ENCODE results near the gene RET.
"Not testable (repeated sequence)": the region's sequence is repeated elsewhere in the genome, so short reads cannot be mapped to it uniquely, and the experiment has no call there.

Gene RET

DNA sequence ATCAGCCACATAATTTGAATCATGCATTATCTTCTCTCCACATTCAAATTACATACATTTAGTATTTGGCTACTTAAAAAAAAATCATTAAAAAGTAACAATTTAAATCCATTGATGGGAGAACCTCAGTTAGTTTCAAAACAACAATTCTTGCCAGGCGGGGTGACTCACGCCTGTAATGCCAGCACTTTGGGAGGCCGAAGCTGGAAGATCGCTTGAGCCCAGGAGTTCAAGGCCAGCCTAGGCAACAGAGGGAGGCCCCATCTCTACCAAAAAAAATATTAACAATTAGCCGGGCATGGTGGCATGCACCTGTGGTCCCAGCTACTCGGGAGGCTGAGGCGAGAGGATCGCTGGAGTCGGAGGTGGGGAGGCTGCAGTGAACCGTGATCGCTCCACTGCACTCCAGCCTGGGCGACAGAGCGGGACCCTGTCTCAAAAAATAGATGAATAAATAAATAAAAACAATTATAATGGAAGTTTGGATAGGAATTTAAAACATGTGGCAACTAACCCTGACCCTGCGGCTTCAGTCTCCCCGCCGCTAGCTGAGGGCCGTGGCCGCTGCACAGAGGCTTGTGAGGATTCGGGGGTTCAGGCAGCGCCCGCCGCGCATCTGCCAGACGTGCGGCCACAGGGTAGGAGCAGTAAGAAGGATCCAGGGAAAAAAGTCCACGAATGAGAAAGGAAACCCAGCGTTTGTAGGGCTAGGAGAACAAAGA, 60.3 kb downstream of the RET start:
- DNase-seq (ENCODE audit: low spot score), result no peak

DNA sequence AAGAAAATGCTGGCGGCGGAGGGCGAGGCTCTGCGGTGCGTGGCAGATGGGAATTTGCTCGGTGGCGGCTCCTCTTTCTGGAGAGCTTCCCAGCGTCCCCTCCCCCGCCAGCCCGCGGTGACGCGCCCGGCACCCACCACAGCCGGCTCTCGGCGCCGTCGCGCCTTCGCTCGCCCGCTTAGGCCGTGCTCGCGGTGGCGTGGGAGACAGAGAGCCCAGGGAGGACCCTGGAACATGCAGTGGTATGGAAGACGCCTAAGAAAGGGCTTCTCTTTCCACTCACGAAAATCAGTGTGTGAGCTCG, 60.8 kb downstream of the RET start:
- DNase-seq (ENCODE audit: low spot score), result peak; percentile 81

DNA sequence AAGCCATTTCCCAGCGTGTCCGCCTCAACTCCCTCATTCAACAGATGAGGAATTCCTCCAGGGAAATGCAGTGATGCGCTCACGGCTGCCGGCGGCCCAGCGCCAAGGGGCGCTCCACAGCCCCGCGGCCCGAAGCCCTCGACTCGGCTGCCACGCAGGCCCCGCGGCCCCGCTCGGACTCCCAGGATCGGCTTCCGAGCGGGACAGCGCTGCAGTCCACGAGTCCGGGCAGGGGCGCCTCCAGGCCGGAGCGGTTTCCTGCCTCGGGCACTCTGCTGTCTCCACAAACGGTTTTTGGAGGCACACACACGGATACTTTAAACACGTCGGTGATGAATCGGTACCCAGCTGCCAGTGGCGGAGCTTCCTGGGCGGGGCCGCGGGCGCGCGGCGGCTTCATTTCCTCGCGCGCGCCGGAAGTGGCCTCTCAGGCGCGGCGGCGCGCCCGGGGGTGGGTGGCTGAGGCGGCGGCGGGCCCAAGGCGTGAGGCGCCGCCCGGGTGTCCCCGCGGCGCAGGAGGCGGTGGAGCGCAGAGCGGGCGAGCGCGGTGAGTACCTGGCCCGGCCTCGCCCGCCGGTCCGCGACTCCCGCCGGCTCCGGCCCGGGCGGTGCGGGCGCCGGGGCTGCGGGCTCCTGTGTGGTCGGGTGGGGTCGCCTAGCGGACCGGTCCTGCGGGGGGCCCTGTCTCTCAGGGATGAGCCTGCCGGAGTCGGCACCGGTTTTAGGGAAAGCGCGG, 61.3 kb downstream of the RET start, which contains the start of gene CSGALNACT2:
CSGALNACT2 (plus strand) TSS at position 425 of the 736 bp plus-strand sequence. CDS start 16,705 bp downstream, outside the sequence.
- peak; percentile 90 for DNase-seq (ENCODE audit: low spot score)

DNA sequence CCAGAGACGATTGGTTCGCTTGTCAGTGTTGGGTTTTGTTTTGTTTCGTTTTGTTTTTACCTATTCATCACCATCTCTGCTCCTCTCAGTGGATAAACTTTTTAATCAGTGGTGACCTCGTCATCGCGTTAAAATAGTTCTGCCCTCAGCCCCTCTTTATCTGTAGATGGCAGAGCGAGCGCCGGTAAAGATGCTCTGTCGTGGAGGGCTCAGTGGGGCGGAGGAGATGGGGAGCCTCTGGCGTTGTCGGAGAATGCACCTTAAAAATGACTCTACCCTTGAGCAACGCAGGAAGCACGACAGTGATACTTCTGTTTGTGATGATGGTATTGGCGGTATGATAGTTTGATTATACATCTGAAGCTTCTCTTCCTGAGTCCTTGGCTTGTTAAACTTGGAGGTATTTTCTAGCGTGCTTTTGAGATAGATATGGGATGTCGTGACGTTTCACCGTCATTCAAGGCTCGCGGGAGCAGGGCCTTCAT, 61.9 kb downstream of the RET start:
- no peak for DNase-seq (ENCODE audit: low spot score)

DNA sequence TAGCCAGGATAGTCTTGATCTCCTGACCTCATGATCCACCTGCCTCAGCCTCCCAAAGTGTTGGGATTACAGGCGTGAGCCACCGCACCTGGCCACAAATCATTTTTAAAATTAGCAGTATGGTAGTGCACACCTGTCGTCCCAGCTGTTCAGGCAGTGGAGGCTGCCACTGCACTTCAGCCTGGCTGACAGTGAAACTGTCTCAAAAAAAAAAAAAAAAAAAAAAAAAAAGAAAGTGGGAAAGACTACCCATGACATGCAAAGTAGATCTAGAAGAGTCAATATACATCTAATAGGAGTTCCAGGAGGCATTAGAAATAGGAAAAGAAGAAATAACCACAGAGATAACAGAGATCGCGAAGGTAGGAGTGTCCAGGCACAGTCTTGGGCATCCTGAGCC, 64.6 kb downstream of the RET start:
- no peak for DNase-seq (ENCODE audit: low spot score)

DNA sequence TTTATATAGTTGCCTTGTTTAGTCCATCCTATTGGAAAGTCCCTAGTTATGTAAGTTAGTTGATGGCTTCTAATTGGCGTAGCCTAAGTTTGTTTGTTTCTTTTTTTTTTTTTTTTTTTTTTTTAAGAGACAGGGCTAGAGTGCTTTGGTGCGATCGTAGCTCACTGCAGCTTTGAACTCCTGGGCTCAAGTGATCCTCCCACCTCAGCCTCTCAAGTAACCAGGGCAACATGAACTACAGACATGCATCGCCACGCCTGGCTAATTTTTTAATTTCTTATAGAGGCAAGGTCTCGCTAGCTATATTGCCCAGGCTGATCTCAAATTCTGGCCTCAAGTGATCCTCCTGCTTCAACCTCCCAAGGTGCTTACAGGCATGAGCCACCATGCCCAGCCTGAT, 68.4 kb downstream of the RET start:
- no peak for DNase-seq (ENCODE audit: low spot score)

DNA sequence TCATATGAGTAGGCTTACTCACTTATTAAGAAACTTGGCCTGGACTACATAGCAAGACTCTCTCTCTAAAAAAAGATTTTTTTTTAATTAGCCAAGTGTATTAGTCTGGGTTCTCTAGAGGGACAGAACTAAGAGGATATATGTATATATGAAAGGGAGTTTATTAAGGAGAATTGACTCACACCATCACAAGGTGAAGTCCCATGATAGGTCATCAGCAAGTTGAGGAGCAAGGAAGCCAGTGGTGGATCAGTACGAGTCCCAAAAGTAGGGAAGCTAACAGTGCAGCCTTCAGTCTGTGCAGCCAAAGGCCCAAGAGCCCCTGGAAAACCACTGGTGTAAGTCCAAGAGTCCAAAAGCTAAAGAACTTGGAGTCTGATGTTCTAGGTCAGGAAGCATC, 69.1 kb downstream of the RET start:
- not testable (repeated sequence) for DNase-seq (ENCODE audit: low spot score)

DNA sequence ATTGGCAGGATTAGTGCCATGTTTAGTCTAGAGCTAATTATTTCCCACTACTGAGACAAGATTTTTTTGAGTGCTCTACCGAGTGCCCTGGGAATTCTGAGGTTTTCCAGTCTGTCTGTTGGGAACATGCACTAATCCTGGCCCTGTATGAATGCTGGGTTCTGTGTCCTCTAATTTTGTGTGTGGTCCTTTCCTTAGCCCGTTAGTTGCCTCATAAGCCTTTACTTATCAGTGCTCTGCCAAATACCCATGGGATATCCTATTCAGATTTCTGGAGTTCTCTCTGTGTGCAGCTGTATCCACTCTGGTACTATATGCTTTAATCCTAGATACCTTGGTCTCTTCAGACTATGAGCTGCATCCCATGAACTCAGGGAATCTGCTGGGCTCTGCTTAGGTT, 74.5 kb downstream of the RET start:
- no peak for DNase-seq (ENCODE audit: low spot score)

DNA sequence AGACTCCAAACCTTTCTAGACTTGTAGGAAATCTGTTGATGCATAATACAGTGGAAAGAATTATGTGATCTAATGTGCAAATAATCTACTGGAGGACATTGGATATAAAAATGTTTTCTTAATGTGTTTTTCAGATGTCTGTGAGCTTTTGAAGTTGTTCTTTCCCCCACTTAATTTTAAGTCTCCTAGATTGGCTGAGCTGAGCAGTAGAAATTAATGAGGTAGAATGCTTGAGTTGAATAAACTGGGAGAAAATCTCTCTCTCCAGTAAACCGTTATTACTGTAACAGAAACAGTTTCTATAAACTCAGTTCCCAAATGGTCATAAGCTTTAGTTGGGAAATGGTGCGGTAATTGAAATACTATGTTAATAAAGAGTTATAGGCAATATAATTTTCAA, 77.0 kb downstream of the RET start:
- DNase-seq (ENCODE audit: low spot score), result no peak

DNA sequence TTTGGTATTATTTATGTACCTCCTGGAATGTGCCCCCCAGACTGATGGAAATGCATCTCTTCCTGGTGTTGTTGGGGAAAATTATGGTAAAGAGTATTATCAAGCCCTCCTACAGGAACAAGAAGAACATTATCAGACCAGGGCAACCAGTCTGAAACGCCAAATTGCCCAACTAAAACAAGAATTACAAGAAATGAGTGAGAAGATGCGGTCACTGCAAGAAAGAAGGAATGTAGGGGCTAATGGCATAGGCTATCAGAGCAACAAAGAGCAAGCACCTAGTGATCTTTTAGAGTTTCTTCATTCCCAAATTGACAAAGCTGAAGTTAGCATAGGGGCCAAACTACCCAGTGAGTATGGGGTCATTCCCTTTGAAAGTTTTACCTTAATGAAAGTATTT, 78.4 kb downstream of the RET start:
- DNase-seq (ENCODE audit: low spot score), result no peak

DNA sequence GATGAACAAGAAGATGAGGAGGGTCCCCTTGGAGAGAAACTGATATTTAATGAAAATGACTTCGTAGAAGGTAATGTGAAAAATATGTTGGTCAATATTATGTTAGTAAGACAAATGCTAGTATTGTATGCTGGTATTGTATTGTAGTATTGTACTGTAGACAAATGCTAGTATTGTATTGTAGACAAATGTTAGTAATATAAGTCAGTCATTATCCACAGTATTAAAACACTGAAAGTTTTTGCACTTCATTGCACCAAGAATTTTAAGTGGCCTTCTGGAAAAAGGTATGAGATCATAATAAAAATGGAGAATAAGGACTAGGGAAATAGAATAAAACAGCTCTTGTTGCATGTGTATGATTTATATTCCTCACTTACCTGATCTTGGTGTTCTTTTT, 78.9 kb downstream of the RET start:
- DNase-seq (ENCODE audit: low spot score), result no peak

DNA sequence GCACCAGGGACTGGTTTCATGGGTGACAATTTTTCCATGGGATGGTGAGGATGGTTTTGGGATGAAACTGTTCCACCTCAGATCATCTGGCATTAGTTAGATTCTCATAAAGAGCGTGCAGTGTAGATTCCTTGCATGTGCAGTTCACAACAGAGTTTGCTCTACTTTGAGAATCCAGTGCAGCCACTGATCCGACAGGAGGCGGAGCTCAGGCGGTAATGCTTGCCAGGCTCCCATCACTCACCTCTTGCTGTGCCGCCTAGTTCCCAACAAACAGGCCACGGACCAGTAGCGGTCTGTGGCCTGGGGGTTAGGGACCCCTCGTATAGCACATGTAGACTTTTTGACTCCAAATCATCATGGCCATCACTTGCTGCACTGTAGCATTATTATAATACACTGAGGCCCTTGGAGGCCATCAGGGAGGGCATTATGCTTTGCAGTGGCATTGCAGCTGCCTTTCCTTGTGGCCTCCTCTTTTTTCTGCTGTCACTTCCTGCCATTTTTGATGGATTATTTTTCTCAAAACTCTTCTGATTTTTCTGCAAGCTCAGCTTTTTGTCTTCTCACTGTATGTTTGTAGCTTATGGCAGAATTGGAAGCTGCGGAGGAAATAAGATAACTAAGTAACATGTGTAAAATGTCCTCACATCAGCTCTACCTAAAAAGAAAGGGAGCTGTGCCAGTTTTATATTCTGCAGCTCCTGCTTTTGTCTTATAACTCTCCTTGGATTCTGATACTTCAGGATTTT, 79.9 kb downstream of the RET start:
- DNase-seq (ENCODE audit: low spot score), result no peak

DNA sequence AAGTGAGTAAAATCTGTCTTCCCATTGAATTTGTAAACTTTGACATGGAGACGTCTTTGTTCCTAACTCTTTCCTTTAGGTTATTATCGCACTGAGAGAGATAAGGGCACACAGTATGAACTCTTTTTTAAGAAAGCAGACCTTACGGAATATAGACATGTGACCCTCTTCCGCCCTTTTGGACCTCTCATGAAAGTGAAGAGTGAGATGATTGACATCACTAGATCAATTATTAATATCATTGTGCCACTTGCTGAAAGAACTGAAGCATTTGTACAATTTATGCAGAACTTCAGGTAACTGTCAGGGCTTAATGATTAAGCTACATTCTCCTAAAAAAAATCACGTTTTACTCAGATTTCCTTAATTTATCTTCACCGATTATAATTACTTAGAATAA, 81.8 kb downstream of the RET start:
- DNase-seq (ENCODE audit: low spot score), result no peak

DNA sequence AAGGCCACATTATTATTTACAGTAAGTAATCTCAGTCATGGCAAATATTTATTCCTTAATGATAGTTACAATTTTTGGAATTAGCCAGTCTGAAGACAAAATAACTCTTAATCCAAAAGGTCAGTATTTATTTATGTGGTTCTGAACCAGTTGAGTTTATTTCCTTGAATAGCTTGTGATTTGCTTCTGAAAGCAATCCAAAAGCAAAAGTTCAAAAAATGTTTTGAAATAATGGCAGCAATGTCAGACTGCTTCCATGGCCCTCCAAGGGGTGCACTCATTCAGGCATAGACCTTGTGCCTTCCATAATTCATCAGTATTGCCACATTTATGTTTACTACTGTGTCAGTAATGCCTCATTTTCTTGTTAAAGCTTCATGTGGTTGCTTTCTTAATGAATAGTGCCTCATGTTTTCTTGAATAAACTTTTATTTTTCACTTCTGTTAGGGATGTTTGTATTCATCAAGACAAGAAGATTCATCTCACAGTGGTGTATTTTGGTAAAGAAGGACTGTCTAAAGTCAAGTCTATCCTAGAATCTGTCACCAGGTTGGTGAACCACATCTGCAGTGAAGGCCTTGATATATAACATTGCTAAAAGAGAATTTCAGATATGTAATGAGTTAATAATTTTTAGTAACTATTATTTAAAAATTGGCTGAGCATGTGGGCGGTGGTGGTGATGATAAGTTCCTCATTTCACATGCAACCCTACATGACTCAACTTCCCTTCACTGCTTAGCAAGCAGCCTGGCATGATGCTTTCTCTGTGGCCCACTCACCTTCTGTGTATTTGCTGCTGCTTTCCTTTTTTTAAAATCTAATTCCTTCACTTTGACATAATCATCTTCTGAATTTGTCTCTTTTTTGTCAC, 83.4 kb downstream of the RET start:
- DNase-seq (ENCODE audit: low spot score), result peak; percentile 53

DNA sequence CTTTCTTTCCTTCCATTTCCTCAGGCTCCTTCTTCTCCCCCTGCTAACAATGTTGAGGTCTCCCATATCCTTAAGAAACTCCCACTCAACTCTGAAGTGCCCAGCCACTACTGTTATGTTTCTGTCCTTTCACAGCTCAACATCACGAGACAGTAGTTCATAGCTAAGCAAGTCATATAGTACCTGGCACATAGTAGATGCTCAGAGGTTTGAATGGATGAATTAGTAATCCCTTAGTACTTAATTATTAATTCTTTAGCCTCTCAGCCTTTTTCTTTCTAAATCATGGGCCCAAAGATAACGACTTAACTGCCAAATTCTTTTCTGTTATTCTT, 84.0 kb downstream of the RET start:
- no peak for DNase-seq (ENCODE audit: low spot score)

DNA sequence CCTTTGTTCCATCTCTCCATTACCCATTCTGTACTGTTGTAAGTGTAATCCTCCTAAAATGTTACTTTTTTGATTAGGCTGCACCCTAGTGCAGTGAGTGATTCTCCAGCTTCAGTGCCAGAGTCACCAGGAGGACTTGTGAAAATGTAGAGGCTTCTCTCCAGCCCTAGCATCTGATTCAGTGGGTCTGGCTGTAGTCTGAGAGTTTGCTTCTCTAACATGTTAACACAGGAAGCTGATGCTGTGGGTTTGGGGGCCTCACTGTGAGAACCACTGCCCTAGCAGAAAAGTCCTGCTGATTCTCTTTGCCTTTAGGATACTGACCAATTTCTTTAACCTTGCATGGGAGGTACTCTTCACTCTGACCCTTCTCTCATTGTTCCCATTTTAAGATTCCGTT, 85.7 kb downstream of the RET start:
- DNase-seq (ENCODE audit: low spot score), result no peak

DNA sequence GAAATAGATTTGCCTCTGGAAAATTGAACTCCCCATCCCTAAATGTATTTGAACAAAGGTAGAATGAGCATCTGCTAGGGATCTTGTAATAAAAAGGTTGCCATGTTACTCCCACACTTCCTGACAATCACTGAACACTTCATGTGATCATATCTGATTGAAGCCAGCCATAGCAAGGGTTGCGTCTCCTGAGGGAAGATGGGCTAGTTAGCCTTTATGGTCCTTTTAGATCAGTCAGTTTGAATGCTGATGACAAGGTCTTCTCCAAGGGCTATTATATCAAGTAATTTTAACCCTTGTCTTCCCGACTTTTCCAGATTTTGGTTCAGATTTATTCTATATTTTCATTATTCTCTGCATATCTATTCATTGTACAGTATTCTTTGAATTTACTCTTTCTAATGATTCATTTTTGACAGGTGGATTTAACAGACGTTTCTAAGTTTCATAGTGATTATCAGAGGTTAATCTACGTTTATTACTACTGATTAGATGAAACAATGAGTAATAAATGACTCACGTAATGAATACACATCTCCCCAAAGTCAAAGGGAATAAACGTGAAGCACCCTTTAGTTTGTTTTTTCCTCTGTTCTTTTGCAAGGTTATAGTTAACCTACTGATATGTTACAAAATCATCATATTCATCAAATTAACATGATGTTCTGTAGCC, 89.5 kb downstream of the RET start:
- no peak for DNase-seq (ENCODE audit: low spot score)

DNA sequence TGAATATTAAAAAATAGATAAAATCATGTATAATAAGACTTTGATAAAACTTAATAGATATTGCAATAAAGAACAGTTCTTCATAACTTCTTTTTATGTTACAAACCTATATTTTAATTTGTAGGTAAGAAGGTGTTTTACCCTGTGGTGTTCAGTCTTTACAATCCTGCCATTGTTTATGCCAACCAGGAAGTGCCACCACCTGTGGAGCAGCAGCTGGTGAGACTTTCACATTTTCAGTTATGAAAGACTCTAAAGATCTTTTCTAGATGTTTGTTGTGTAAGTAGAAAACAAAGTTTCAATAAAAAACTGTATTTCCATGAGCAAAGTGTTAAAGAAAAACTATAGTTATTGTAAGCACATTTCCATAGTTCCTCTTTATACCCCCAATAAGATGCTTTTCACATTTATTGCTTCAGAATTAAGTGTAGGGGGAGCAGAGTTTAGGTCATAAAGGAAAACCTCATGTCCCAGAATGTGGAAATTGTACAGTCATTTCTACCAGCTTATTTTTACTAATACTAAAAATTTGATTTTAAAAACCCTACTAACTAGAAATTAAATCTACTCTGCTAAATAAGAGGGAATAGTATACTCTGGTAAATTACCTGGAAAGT, 90.1 kb downstream of the RET start:
- DNase-seq (ENCODE audit: low spot score), result no peak

DNA sequence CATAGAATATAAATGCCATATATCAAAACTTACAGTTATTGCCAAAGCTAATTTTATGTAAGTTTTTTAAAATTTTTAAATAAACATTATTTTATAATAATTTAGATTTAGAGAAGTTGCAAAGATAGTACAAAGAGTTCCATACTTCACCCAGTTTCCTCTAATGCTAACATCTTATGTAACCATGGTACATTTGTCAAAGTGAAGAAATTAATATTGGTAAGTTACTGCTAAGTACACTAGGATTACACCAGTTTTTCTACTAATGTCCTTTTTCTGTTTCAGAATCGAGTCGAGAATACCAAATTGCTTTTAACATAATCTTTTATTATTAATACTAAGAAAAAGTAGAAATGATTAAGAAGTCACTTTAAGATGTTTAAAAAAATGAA, 90.6 kb downstream of the RET start:
- DNase-seq (ENCODE audit: low spot score), result no peak

DNA sequence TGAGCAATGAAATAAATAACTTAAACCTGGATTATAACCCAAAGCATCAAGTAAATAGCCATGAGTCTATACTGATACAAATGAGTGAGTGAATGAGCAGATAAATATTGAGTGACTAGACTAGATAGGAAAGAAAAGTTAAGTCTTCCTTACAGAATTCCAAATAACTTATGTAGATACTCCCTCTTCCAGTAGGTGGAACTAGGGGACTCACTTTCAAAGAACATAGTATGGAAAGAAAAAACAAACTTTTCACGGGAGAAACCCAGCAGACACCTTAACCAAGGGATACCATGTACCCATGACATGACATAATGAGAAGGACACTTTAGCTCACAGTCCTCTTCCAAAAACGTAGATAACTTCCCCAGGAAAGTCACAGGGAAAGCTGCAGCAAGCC, 93.6 kb downstream of the RET start:
- no peak for DNase-seq (ENCODE audit: low spot score)

DNA sequence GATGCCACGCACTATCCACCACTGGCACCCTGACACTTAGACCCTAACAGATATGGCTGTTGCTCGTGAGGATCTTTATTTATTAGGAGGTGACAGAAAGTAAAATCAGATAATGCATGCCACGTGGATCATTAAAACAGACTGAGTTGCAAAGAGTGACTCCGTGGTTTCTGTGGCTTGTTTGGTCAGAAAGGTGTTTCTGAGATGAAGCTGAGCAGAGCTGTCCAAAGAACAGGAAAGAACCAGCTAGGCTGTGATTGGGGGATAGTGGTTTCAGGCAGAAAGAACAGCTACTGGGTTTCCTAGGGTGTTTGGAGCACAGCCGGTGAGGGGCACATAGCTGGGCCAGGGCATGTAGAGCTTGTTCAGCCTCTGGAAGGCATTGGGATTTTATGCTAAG, 95.8 kb downstream of the RET start:
- no peak for DNase-seq (ENCODE audit: low spot score)
